Astrocyte of the spinal cord (primary cell): ENCODE measurements around the gene DOCK4.

ENCODE experiments used
- DNase-seq: peaks from one replicate; pipeline ENCODE4 v3.0.0; 2011; ENCODE audit warnings: low read depth, low spot score
- H3K4me3 ChIP-seq: 2 replicates; pipeline ENCODE4 v1.5.1; 2011; ENCODE audit warnings: low read depth, mild to moderate bottlenecking, low read length, moderate library complexity
- in situ Hi-C: cut with HindIII; loops from 2 replicates; pipeline ENCODE4 v1.10.0; 2017; ENCODE audit warnings: low sequenced_read_pairs
- TF ChIP-seq, protein P1 (sequence below): IDR thresholded peaks from 2 replicates; pipeline ENCODE4 v1.5.1; 2012; ENCODE audit warnings: low read depth, mild to moderate bottlenecking, low read length, inconsistent platforms

The DOCK4 gene

DNA sequence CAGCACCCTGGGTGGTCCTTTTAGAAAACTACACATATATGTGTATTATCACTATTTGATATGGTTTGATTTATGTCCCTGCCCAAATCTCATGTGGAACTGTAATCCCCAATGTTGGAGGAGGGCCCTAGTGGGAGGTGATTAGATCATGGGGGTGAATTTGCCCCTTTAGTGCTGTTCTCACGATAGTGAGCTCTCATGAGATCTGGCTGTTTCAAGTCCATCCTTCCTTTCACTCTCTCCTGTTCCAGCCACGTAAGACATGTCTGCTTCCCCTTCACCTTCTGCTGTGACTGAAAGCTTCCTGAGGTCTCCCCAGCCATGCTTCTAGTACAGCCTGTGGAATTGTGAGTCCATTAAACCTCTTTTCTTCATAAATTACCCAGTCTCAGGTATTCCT lies 37.3 kb downstream of the DOCK4 start:
- in situ Hi-C loops = no loop called here
- H3K4me3 ChIP-seq = no peak overlapping the region
- no peak for DNase-seq
- TF ChIP-seq, protein P1, sequence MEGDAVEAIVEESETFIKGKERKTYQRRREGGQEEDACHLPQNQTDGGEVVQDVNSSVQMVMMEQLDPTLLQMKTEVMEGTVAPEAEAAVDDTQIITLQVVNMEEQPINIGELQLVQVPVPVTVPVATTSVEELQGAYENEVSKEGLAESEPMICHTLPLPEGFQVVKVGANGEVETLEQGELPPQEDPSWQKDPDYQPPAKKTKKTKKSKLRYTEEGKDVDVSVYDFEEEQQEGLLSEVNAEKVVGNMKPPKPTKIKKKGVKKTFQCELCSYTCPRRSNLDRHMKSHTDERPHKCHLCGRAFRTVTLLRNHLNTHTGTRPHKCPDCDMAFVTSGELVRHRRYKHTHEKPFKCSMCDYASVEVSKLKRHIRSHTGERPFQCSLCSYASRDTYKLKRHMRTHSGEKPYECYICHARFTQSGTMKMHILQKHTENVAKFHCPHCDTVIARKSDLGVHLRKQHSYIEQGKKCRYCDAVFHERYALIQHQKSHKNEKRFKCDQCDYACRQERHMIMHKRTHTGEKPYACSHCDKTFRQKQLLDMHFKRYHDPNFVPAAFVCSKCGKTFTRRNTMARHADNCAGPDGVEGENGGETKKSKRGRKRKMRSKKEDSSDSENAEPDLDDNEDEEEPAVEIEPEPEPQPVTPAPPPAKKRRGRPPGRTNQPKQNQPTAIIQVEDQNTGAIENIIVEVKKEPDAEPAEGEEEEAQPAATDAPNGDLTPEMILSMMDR = no peak

DNA sequence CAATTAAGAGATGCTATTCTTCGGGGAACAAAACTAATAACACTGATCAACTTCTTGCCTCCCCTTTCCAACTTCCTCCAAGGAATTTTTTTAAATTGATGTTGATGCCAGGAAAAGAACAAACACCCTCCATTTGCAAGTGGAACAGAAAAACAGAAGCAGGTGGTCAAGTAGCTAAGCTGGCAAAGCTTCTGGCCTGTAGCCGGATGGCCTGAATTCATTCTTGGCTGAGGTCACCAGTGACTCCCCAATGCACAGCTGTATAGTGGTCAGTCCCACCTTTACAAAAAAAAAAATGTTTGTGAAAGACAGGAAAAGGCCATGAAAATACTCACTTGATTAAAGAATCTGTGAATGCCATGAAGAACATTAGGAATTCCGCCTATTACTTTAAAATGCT lies 39.1 kb downstream of the DOCK4 start:
- TF ChIP-seq, protein P1 = no peak
- in situ Hi-C loops = no loop called here
- H3K4me3 ChIP-seq = no peak overlapping the region
- no peak for DNase-seq

DNA sequence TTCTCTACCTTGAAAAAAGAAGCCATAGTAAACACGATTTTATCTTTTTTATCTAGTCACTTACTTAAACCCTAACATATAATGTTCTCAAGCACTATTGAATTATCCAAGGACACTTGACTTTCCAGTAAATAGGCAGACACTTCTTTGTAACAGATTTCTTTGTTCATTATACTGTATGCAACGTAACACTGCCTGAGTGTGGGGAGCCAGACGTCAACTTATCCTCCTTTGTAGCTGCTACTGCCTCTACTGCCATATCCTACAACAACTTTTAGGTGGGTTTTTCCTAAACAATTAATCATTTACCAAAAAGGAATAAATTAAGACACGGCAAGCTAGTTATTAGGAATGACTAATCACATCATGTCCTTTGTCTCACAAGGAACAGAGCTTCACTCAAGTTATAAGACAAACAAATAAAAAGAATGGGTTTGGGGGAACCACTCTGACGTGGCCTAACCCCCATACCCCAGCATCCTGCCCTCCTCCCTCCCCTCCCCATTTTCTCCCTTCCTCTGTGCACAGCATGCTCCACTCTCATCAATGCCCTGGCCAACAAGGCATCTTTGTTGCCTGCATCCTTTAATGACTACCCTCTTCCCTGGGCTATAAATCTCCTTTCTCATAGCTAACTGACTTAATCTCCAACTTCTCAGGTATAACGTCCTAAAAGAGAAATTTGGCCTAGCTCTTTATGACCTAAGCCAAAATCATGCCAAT lies 43.3 kb downstream of the DOCK4 start:
- no peak for DNase-seq
- H3K4me3 ChIP-seq = no peak overlapping the region
- TF ChIP-seq, protein P1 = no peak
- in situ Hi-C loops = no loop called here

DNA sequence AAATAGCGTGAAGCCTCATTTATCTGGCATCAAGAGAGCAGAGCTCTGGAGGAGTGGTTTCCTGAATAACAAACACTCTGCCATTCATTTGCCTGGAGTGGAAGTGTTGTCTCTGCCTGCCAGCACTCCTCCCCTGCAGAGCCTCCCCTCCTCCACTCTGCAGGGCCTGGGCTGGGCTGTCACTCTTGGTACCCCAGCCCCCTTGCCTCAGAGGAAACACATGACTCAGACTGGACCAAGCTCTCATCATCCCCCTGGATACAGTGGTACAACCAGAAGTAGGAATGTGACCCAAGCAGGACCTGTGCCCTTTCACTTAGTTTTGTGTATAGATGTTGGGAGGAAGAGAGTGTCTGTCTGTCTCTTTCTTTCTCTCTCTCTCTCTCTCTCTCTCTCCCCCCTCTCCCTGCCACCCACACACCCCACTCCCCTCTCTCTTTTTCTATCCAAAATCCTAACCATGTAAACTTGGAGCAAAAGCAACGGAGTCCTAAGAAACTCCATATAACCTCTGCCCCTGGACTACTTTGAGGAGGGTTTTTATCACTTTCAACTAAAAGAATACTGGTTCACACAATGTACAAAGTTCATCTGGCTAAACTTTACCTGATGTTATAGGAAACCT lies 43.9 kb downstream of the DOCK4 start:
- peak; percentile 77 for DNase-seq
- no peak overlapping the region for H3K4me3 ChIP-seq
- TF ChIP-seq, protein P1 = no peak
- in situ Hi-C loops = no loop called here

DNA sequence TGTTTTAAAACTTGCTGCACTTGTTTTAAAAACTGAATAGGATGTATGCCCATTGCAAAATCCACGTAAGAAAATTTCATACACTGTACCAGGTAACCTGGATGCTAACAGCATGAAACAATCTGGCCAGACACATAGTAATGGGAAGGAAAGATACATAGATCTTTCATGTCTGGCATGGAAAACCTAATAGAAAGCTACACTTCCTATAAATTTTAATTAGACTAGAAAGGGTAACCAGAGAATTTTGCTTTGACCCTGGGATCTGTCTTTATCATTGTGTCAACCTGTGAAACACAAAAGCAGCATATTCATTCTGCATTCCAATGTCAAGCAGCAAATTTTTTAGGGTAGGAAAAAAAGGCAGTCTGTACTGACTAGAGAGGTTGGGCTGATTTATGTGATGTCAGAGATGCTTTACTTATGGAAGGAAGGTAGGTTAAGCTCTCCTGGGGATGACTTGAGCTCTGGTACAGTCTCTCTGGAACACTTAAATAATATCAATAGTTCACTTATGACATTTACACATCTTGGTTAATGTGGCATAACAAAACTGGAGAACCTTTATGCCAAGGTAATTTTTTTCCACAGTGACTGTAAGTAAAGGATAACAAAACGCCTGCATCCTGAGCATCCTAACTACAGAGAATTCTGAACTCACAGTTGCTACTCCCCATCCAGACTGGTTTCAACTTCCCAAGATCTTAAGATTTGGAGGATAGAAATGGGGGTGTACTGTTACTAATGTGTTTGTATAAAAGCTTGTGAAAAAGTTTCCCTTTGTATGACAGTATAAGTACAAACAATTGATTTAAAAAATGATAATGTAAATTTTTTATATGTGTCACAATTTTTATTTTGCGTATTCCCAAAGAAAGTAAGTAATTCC lies 44.7 kb downstream of the DOCK4 start:
- H3K4me3 ChIP-seq = no peak overlapping the region
- TF ChIP-seq, protein P1 = no peak
- in situ Hi-C loops = no loop called here
- DNase-seq = no peak

DNA sequence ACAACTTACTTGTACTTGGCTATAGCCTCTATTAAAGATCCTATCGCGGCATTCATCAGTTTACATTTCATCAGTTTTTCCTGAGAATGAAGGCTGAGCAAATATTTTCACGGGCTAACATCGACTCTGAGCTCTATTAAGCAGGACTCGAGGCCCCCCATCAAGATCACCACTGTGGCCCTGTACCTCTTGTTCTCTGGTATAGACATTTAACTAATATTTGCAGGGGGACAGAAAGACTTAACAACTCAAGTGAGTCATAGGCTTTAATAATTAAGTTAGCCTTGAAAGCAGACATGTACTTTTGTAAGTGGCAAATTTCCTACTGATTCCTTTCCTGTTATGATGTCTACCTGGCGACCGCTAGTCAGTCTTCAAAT lies 45.4 kb downstream of the DOCK4 start:
- in situ Hi-C loops = no loop called here
- DNase-seq = peak; percentile 20
- TF ChIP-seq, protein P1 = no peak
- H3K4me3 ChIP-seq = no peak overlapping the region
